Ishikawa (cell line): ENCODE measurements around the gene ZNF813.

Source experiments
- CEBPB ChIP-seq: IDR thresholded peaks from 2 replicates; pipeline ENCODE4 v1.6.1; 2012
- CREB1 ChIP-seq: IDR thresholded peaks from 2 replicates; pipeline ENCODE4 v1.6.1; 2012; ENCODE audit warnings: low read depth
- EGR1 ChIP-seq: IDR thresholded peaks from 2 replicates; pipeline ENCODE4 v1.6.1; 2012
- EP300 ChIP-seq: IDR thresholded peaks from 2 replicates; pipeline ENCODE4 v1.6.1; 2012; ENCODE audit warnings: borderline replicate concordance
- FOXM1 ChIP-seq: IDR thresholded peaks from 2 replicates; pipeline ENCODE4 v1.6.1; 2012; ENCODE audit warnings: low read depth, borderline replicate concordance
- MAX ChIP-seq: IDR thresholded peaks from 2 replicates; pipeline ENCODE4 v1.6.1; 2012
- NFIC ChIP-seq: IDR thresholded peaks from 2 replicates; pipeline ENCODE4 v1.6.1; 2012
- RAD21 ChIP-seq: IDR thresholded peaks from 2 replicates; pipeline ENCODE4 v1.6.1; 2012; ENCODE audit warnings: low read depth
- REST ChIP-seq: IDR thresholded peaks from 2 replicates; pipeline ENCODE4 v1.6.1; 2012; ENCODE audit warnings: low read depth, mild to moderate bottlenecking
- TAF1 ChIP-seq: IDR thresholded peaks from 2 replicates; pipeline ENCODE4 v1.6.1; 2012; ENCODE audit warnings: low read depth, mild to moderate bottlenecking
- TCF12 ChIP-seq: IDR thresholded peaks from 2 replicates; pipeline ENCODE4 v1.6.1; 2012; ENCODE audit warnings: low read depth
- TEAD4 ChIP-seq: IDR thresholded peaks from 2 replicates; pipeline ENCODE4 v1.6.1; 2012
- USF1 ChIP-seq: IDR thresholded peaks from 2 replicates; pipeline ENCODE4 v1.6.1; 2012
- YY1 ChIP-seq: IDR thresholded peaks from 2 replicates; pipeline ENCODE4 v1.6.1; 2012; ENCODE audit warnings: low read depth
- ZBTB7A ChIP-seq: IDR thresholded peaks from 2 replicates; pipeline ENCODE4 v1.6.1; 2012; ENCODE audit warnings: low read depth

Gene ZNF813

GRCh38 chr19:53506728-53507127 lies 39.2 kb downstream of the ZNF813 start:
- TF ChIP-seq CEBPB, result no peak
- no peak for TF ChIP-seq EGR1
- no peak for TF ChIP-seq EP300
- no peak for TF ChIP-seq TEAD4
- TF ChIP-seq FOXM1, result no peak
- no peak for TF ChIP-seq ZBTB7A
- TF ChIP-seq YY1, result no peak
- no peak for TF ChIP-seq TAF1
- no peak for TF ChIP-seq MAX
- TF ChIP-seq TCF12, result no peak
- TF ChIP-seq RAD21, result no peak
- TF ChIP-seq CREB1, result no peak
- TF ChIP-seq NFIC, result no peak
- TF ChIP-seq REST, result no peak
- no peak for TF ChIP-seq USF1

- TF ChIP-seq RAD21, result no peak
- no peak for TF ChIP-seq YY1
- TF ChIP-seq TEAD4, result no peak
- no peak for TF ChIP-seq NFIC
- no peak for TF ChIP-seq TCF12
- no peak for TF ChIP-seq FOXM1
- TF ChIP-seq ZBTB7A, result no peak
- TF ChIP-seq EP300, result no peak
- no peak for TF ChIP-seq EGR1
- TF ChIP-seq CREB1, result no peak
Measured at GRCh38 chr19:53507523-53508442, 40.2 kb downstream of the ZNF813 start.

GRCh38 chr19:53509443-53509842 lies 41.9 kb downstream of the ZNF813 start:
- no peak for TF ChIP-seq REST
- TF ChIP-seq TAF1, result no peak

GRCh38 chr19:53509845-53510244 lies 42.3 kb downstream of the ZNF813 start:
- TF ChIP-seq ZBTB7A, result no peak
- no peak for TF ChIP-seq CEBPB
- TF ChIP-seq REST, result no peak
- TF ChIP-seq USF1, result no peak
- TF ChIP-seq CREB1, result no peak
- no peak for TF ChIP-seq FOXM1
- TF ChIP-seq EGR1, result no peak
- no peak for TF ChIP-seq TEAD4
- TF ChIP-seq NFIC, result no peak
- no peak for TF ChIP-seq EP300
- TF ChIP-seq RAD21, result no peak
- no peak for TF ChIP-seq TAF1
- TF ChIP-seq MAX, result no peak
- no peak for TF ChIP-seq YY1
- no peak for TF ChIP-seq TCF12
